HCT116 (cell line): ENCODE data around the gene C9orf78.
A peak's percentile ranks its signal among the peaks of the same experiment; 100 is the strongest.

Source experiments
- CTCF ChIP-seq, 3 experiments: fragments of 200-600 bp in 1 of 3; sonication (generic) in 1 of 3; IDR thresholded peaks in 2 of 3; conservative IDR thresholded peaks in 1 of 3; 2 replicates each; pipeline ENCODE4 v1.5.1; 2012 to 2017; ENCODE audit warnings: low read depth in 2 of 3, low read length in 2 of 3, antibody characterized with exemption in 1 of 3, borderline replicate concordance in 1 of 3, control low read depth in 1 of 3, mild to moderate bottlenecking in 1 of 3, mixed read lengths in 1 of 3, mixed run types in 1 of 3, moderate library complexity in 1 of 3; ENCODE audit not compliant: insufficient read depth in 1 of 3
- EZH2 ChIP-seq: fragments of 200-600 bp; sonication (generic); IDR thresholded peaks from 2 replicates; pipeline ENCODE4 v1.6.1; 2017; ENCODE audit warnings: antibody characterized with exemption, mixed run types
- FOSL1 ChIP-seq: IDR thresholded peaks from 2 replicates; pipeline ENCODE4 v1.6.1; 2012; ENCODE audit warnings: low read depth
- POLR2AphosphoS5 ChIP-seq: IDR thresholded peaks from 2 replicates; pipeline ENCODE4 v1.6.1; 2011; ENCODE audit warnings: mild to moderate bottlenecking, low read depth, low read length, moderate library complexity
- RAD21 ChIP-seq: IDR thresholded peaks from 2 replicates; pipeline ENCODE4 v1.6.1; 2012; ENCODE audit warnings: low read depth, mild to moderate bottlenecking

- no peak for TF ChIP-seq POLR2AphosphoS5
- peak; percentile 19 to 28 (median 24); a peak in 3 of 6 replicates for TF ChIP-seq CTCF (IDR thresholded peaks at IDR 0.05 in 2 of 3, conservative IDR thresholded peaks at IDR 0.05 in 1 of 3; ENCODE audit: borderline replicate concordance in 1 of 3, insufficient read depth in 1 of 3, low read depth in 2 of 3, low read length in 2 of 3)
- no peak for TF ChIP-seq FOSL1
- no peak for TF ChIP-seq EZH2
- TF ChIP-seq RAD21 = no peak; the same call in 1 of the 2 replicates
These were observed 32.3 kb upstream of the C9orf78 start for GRCh38 chr9:129867136-129868022.
